Measurements from ENCODE around the gene CALHM3.
"Not testable (repeated sequence)": the region's sequence is repeated elsewhere in the genome, so short reads cannot be mapped to it uniquely, and the experiment has no call there.

The CALHM3 gene

GRCh38 chr10:103510791-103511752, 32.0 kb upstream of the CALHM3 start:
- Histone ChIP-seq H3K27me3 (ENCODE audit: control insufficient read depth, insufficient read depth, low read length) (no peaks in the 10 kb centered on the region), H3K4me1 (ENCODE audit: control insufficient read depth, insufficient read depth, low read length) (peaks cover 11% of the 10 kb centered on the region), H3K4me3 (ENCODE audit: low read length) (no peak overlapping the region), H3K36me3 (ENCODE audit: control insufficient read depth, insufficient read depth, low read length) (no peaks in the 10 kb centered on the region), H3K27ac (ENCODE audit: low read depth, low read length) (no peak overlapping the region), H3K9ac (ENCODE audit: low read length) (no peak overlapping the region)

DNA sequence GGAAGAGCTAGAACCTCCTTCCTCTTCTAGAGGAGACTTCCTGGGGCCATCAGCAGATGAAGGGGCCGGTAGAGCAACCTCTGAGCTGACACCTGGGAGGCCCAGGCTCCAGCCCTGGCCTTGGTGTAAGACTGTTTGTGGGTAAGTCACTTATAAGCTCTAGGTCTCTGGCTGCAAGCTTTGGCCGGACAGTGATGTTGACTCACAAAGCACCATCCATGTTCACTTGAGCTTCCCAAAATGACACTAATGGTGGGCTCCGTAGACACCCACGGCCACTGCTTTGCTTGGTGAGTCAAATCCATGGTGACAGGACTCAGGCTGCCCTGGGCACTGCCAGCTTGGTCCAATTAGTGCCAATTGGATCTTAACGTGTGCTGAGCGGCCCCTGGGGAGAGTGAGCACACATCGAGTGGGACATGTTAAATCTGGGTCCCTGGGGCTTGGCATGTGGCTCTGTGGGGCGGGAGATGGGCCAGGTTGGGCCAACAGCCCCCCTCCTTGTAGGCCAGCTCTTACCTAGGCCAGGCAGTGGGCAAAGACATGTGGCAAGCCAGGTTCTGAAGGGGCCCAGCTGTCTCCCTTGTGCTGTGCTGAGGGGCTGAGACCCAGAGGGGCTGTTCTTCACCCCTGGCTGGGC, 31.1 kb upstream of the CALHM3 start:
- H3K36me3 ChIP-seq (ENCODE audit: control insufficient read depth, insufficient read depth, low read length): no peaks in the 10 kb centered on the region
- H3K27me3 ChIP-seq (ENCODE audit: control insufficient read depth, insufficient read depth, low read length): no peaks in the 10 kb centered on the region
- H3K4me3 ChIP-seq (ENCODE audit: low read length): no peak overlapping the region
- peaks cover 11% of the 10 kb centered on the region for H3K4me1 ChIP-seq (ENCODE audit: control insufficient read depth, insufficient read depth, low read length)
- no peak overlapping the region for H3K9ac ChIP-seq (ENCODE audit: low read length)
- no peak overlapping the region for H3K27ac ChIP-seq (ENCODE audit: low read depth, low read length)

- no peak overlapping the region for H3K27ac ChIP-seq (ENCODE audit: low read depth, low read length)
These were observed 28.5 kb upstream of the CALHM3 start for GRCh38 chr10:103507235-103508191.

DNA sequence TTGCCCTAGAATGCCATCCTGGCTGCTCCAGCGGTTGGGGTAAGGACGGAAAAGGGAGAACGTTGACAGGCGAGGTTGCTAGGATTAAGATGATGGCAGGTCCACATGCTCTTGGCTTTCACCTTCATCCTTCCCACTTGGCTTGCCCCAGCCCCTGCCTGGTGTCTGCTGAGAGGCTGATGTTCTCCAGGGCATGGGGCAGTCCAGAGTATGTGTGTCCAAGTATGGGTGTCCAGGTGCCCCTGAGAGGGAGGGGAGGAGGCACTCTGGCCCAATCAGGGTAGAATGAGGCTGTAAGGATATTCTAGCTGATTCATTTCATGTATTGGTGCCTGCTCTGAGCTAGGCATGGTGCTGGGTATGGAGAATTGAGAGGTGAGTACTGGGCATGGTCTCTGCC, 27.0 kb upstream of the CALHM3 start:
- Histone ChIP-seq H3K36me3 (ENCODE audit: control insufficient read depth, insufficient read depth, low read length) (no peaks in the 10 kb centered on the region), H3K4me1 (ENCODE audit: control insufficient read depth, insufficient read depth, low read length) (no peaks in the 10 kb centered on the region), H3K4me3 (ENCODE audit: low read length) (no peak overlapping the region), H3K27me3 (ENCODE audit: control insufficient read depth, insufficient read depth, low read length) (no peaks in the 10 kb centered on the region), H3K9ac (ENCODE audit: low read length) (no peak overlapping the region), H3K27ac (ENCODE audit: low read depth, low read length) (no peak overlapping the region)

More at GRCh38 chr10:103507235-103508191, 28.5 kb upstream of the CALHM3 start:
- Histone ChIP-seq H3K9ac (ENCODE audit: low read length) (no peak overlapping the region), H3K27me3 (ENCODE audit: control insufficient read depth, insufficient read depth, low read length) (no peaks in the 10 kb centered on the region), H3K36me3 (ENCODE audit: control insufficient read depth, insufficient read depth, low read length) (no peaks in the 10 kb centered on the region), H3K4me3 (ENCODE audit: low read length) (no peak overlapping the region), H3K4me1 (ENCODE audit: control insufficient read depth, insufficient read depth, low read length) (no peaks in the 10 kb centered on the region)

DNA sequence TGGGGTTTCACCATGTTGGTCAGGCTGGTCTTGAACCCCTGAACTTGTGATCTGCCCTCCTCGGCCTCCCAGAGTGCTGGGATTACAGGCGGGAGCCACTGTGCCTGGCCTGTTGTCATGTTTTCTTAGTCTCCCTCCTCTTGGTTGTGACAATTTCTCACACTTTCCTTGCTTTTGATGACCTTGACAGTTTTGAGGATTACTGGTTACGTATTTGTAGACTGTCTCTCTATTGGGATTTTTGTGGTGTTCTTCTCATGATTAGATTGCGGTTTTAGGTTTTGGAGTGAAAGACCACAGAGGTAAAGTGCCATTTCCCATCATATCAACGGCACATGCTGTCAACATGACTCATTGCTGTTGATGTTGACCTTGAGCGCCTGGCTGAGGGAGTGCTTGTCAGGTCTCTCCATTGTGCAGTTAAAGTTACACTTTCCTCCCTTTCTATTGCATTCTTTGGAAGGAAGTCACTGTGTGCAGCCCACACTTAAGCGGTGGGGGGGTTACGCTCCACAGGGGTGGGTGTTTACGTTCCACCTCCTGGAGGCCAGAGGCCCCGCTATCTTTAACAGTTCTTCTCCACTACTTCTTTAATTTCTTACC, 25.2 kb upstream of the CALHM3 start:
- no peaks in the 10 kb centered on the region for H3K36me3 ChIP-seq (ENCODE audit: control insufficient read depth, insufficient read depth, low read length)
- H3K4me1 ChIP-seq (ENCODE audit: control insufficient read depth, insufficient read depth, low read length): no peaks in the 10 kb centered on the region
- no peak overlapping the region for H3K4me3 ChIP-seq (ENCODE audit: low read length)
- no peak overlapping the region for H3K27ac ChIP-seq (ENCODE audit: low read depth, low read length)
- no peak overlapping the region for H3K9ac ChIP-seq (ENCODE audit: low read length)
- no peaks in the 10 kb centered on the region for H3K27me3 ChIP-seq (ENCODE audit: control insufficient read depth, insufficient read depth, low read length)

DNA sequence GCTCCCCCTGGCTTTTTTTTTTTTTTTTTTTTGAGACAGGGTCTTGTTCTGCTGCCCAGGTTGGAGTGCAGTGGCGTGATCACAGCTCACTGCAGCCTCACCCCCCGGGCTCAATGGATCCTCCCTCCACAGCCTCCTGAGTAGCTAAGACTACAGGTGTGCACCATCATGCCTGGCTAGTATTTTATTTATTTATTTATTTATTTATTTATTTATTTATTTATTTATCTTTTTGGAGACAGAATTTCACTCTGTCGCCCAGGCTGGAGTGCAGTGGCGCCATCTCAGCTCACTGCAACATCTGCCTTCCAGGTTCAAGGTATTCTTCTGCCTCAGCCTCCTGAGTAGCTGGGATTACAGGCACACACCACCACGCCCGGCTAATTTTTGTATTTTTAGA, 24.7 kb upstream of the CALHM3 start:
- H3K27me3 ChIP-seq (ENCODE audit: control insufficient read depth, insufficient read depth, low read length); H3K4me3 ChIP-seq (ENCODE audit: low read length); H3K27ac ChIP-seq (ENCODE audit: low read depth, low read length); H3K4me1 ChIP-seq (ENCODE audit: control insufficient read depth, insufficient read depth, low read length); H3K9ac ChIP-seq (ENCODE audit: low read length); H3K36me3 ChIP-seq (ENCODE audit: control insufficient read depth, insufficient read depth, low read length): not testable (repeated sequence)

DNA sequence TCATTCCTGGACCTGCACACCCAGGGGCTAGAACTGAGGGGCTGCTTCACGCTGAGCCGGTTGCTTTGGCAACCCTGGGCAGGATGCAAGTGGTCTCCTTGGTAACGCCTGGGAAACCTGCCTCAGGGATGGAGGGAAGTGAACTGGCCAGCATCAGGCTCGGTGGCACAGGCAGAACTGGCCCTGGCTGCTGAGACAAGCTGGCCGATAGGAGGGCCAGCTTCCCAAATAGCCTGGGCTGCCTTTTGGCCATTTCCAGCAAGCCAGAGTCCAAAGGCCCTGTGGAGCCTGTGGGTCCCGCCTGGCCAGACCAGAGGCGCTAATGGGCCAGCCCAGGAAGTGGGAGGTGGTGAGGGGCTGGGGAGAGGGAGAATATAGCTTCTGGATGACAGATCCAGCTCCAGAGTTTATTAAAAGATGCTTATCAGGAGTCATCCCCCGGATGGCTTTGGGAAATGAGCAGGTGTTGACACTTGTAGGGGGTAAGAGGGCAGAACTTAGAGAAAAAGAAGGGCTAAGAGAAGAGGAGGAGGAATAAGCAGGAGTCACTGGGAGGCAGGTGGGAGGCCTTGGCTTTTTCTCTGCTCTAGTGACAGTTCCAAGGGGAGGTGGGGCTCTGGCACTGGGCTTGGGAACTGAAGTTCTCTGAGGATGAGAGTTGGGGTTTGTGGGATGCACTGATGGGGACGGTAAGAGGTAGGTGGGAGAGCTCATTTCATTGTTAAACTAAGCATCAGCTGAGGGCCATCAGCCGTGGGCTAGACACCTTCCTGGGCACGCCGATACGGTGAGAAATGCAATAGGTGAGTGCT, 24.0 kb upstream of the CALHM3 start:
- Histone ChIP-seq H3K4me1 (ENCODE audit: control insufficient read depth, insufficient read depth, low read length) (no peaks in the 10 kb centered on the region), H3K27ac (ENCODE audit: low read depth, low read length) (no peak overlapping the region), H3K36me3 (ENCODE audit: control insufficient read depth, insufficient read depth, low read length) (no peaks in the 10 kb centered on the region), H3K27me3 (ENCODE audit: control insufficient read depth, insufficient read depth, low read length) (no peaks in the 10 kb centered on the region), H3K9ac (ENCODE audit: low read length) (no peak overlapping the region), H3K4me3 (ENCODE audit: low read length) (no peak overlapping the region)

GRCh38 chr10:103501186-103501585, 22.1 kb upstream of the CALHM3 start:
- Histone ChIP-seq H3K27ac (ENCODE audit: low read depth, low read length) (no peak overlapping the region), H3K4me1 (ENCODE audit: control insufficient read depth, insufficient read depth, low read length) (no peaks in the 10 kb centered on the region), H3K4me3 (ENCODE audit: low read length) (no peak overlapping the region), H3K9ac (ENCODE audit: low read length) (no peak overlapping the region), H3K36me3 (ENCODE audit: control insufficient read depth, insufficient read depth, low read length) (no peaks in the 10 kb centered on the region), H3K27me3 (ENCODE audit: control insufficient read depth, insufficient read depth, low read length) (no peaks in the 10 kb centered on the region)

GRCh38 chr10:103500481-103500880, 21.4 kb upstream of the CALHM3 start:
- no peaks in the 10 kb centered on the region for H3K4me1 ChIP-seq (ENCODE audit: control insufficient read depth, insufficient read depth, low read length)
- H3K27ac ChIP-seq (ENCODE audit: low read depth, low read length): no peak overlapping the region
- no peaks in the 10 kb centered on the region for H3K36me3 ChIP-seq (ENCODE audit: control insufficient read depth, insufficient read depth, low read length)
- H3K4me3 ChIP-seq (ENCODE audit: low read length): no peak overlapping the region
- H3K9ac ChIP-seq (ENCODE audit: low read length): no peak overlapping the region
- H3K27me3 ChIP-seq (ENCODE audit: control insufficient read depth, insufficient read depth, low read length): no peaks in the 10 kb centered on the region

- no peak overlapping the region for H3K9ac ChIP-seq (ENCODE audit: low read length)
- no peak overlapping the region for H3K27ac ChIP-seq (ENCODE audit: low read depth, low read length)
- H3K4me3 ChIP-seq (ENCODE audit: low read length): no peak overlapping the region
- peaks cover 2% of the 10 kb centered on the region for H3K27me3 ChIP-seq (ENCODE audit: control insufficient read depth, insufficient read depth, low read length)
- no peaks in the 10 kb centered on the region for H3K4me1 ChIP-seq (ENCODE audit: control insufficient read depth, insufficient read depth, low read length)
- H3K36me3 ChIP-seq (ENCODE audit: control insufficient read depth, insufficient read depth, low read length): no peaks in the 10 kb centered on the region
These were observed 20.8 kb upstream of the CALHM3 start for GRCh38 chr10:103499881-103500280.

DNA sequence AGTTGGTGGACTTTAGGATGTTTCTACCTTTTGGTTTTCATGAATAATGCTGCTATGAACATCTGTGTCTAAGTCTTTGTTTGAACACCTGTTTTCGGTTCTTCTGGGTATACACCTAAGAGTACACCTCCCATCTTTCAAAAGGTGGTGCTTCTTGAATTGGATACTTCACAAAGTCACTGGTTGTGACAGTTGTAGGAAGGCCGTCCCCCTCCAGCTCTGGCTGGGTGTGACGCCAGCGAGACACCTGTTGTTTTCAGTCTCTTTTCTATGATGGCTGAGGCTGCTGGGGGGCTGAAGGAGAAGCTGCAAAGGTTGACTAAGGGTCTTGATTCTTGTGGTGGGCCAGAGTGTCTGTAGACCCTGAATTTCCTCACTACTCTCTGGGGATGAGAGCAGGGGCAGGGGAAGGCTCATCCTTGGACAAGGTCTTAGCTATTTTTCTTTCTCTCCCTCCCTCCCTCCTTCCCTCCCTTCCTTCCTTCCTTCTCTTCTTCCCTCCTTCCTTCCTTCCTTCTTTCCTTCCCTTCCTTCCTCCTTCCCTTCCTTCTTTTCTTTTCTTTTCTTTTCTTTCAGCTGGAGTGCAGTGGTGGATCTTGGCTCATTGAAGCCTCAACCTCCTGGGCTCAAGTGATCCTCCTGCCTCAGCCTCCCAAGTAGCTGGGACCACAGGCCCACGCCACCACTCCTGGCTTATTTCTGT, 20.0 kb upstream of the CALHM3 start:
- Histone ChIP-seq H3K27me3 (ENCODE audit: control insufficient read depth, insufficient read depth, low read length) (peaks cover 7% of the 10 kb centered on the region), H3K4me1 (ENCODE audit: control insufficient read depth, insufficient read depth, low read length) (no peaks in the 10 kb centered on the region), H3K27ac (ENCODE audit: low read depth, low read length) (no peak overlapping the region), H3K4me3 (ENCODE audit: low read length) (no peak overlapping the region), H3K9ac (ENCODE audit: low read length) (no peak overlapping the region), H3K36me3 (ENCODE audit: control insufficient read depth, insufficient read depth, low read length) (no peaks in the 10 kb centered on the region)

Data from rectal smooth muscle tissue (tissue), 1 donor.